DND-41 (cell line): ENCODE data around the gene EPS8L2.

ENCODE experiments used
- EZH2 ChIP-seq: IDR thresholded peaks from 3 replicates; pipeline ENCODE4 v1.6.1; 2012; ENCODE audit warnings: borderline replicate concordance, low read depth, mild to moderate bottlenecking, moderate library complexity, low read length, inconsistent platforms; ENCODE audit not compliant: severe bottlenecking
- TF ChIP-seq, protein P1 (sequence below): IDR thresholded peaks from 2 replicates; pipeline ENCODE4 v1.5.1; 2012; ENCODE audit warnings: borderline replicate concordance, low read length, moderate library complexity, mild to moderate bottlenecking; ENCODE audit not compliant: poor library complexity, severe bottlenecking; ENCODE audit errors: extremely low read depth

GRCh38 chr11:722346-722811, 16.3 kb downstream of the EPS8L2 start:
- TF ChIP-seq, protein P1, sequence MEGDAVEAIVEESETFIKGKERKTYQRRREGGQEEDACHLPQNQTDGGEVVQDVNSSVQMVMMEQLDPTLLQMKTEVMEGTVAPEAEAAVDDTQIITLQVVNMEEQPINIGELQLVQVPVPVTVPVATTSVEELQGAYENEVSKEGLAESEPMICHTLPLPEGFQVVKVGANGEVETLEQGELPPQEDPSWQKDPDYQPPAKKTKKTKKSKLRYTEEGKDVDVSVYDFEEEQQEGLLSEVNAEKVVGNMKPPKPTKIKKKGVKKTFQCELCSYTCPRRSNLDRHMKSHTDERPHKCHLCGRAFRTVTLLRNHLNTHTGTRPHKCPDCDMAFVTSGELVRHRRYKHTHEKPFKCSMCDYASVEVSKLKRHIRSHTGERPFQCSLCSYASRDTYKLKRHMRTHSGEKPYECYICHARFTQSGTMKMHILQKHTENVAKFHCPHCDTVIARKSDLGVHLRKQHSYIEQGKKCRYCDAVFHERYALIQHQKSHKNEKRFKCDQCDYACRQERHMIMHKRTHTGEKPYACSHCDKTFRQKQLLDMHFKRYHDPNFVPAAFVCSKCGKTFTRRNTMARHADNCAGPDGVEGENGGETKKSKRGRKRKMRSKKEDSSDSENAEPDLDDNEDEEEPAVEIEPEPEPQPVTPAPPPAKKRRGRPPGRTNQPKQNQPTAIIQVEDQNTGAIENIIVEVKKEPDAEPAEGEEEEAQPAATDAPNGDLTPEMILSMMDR: no peak
- no peak for TF ChIP-seq EZH2
